AG04449 (cell line): ENCODE data around the gene GAL3ST3.

Experiments
- CTCF ChIA-PET: fragments of 350-600 bp; formaldehyde crosslinking; extraction: SDS; loops from one replicate; lab custom pipeline; 2021; ENCODE audit warnings: antibody characterized with exemption; lab: Yijun Ruan, JAX
- POLR2A ChIA-PET: fragments of 400-600, 350-600 bp; formaldehyde crosslinking; extraction: SDS; loops from one replicate; lab custom pipeline; 2020; ENCODE audit warnings: antibody characterized with exemption, inconsistent platforms; lab: Yijun Ruan, JAX
- DNase-seq: peaks from one replicate; pipeline ENCODE4 v3.0.0-alpha.2; 2010; ENCODE audit warnings: low read depth, low spot score
- H3K4me3 ChIP-seq: 2 replicates; pipeline ENCODE4 v1.5.1; 2011; ENCODE audit warnings: low read depth, mild to moderate bottlenecking, control low read depth, low read length
- CTCF ChIP-seq: IDR thresholded peaks from one replicate; pipeline ENCODE4 v1.5.1; 2011; ENCODE audit warnings: mild to moderate bottlenecking, moderate library complexity, low read length, control low read depth, inconsistent platforms; ENCODE audit not compliant: insufficient read depth; ENCODE audit errors: missing control alignments

Gene GAL3ST3

GRCh38 chr11:66077927-66078326, 29.0 kb upstream of the GAL3ST3 start:
- TF ChIP-seq CTCF, result no peak
- CTCF ChIA-PET, result interaction anchor here (1.5 to 10.2 kb wide), 2 partner anchors 10 to 146 kb away, joined by 3 to 75 read pairs; no protein-coding TSS in a partner anchor

DNA sequence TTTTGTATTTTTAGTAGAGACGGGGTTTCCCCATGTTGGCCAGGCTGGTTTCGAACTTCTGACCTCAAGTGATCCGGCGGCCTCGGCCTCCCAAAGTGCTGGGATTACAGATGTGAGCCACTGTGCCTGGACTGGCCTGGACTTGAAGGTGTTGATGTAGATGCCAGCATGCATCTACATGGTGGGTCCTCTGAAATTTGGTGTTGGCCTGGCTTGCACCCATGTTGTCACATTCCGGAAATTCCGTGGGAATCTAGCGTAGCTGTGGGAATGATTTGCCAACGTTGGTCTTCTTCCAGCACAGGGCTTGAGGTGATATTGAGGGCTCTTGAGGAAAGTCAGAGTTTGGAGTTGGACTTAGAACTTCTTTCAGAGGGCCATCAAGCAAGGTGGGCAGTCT, 27.6 kb upstream of the GAL3ST3 start:
- CTCF ChIA-PET, result interaction anchor here (0.8 to 10.2 kb wide), 4 partner anchors 8 to 147 kb away, joined by 3 to 75 read pairs (median 3); no protein-coding TSS in a partner anchor

More at GRCh38 chr11:66077927-66078326, 29.0 kb upstream of the GAL3ST3 start:
- DNase-seq, result no peak
- POLR2A ChIA-PET, result no interaction called here
- no peak overlapping the region for H3K4me3 ChIP-seq

DNA sequence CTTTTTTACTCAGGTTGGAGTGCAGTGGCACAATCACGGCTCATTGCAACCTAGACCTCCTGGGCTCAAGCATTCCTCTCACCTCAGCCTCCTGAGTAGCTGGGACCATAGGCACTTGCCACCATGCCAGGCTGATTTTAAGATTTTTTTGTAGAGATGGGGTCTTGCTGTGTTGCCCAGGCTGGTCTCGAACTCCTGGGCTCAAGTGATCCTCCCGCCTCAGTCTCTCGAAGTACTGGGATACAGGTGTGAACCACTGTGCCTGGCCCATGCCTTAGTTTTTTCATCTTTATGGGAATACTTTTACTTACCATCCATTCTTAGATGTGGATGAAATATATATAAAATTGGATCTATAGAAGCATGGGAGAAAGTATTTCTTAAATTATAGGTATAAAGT, 26.3 kb upstream of the GAL3ST3 start:
- DNase-seq, result no peak
- no peak for TF ChIP-seq CTCF
- CTCF ChIA-PET, result interaction anchor here (0.7 kb wide), 1 partner anchor 29 kb away, joined by 4 read pairs; no protein-coding TSS in a partner anchor
- POLR2A ChIA-PET, result interaction anchor here (0.6 kb wide), 1 partner anchor 22 kb away, joined by 3 read pairs; no protein-coding TSS in a partner anchor
- H3K4me3 ChIP-seq, result no peak overlapping the region

More for the DNA sequence above, 27.6 kb upstream of the GAL3ST3 start:
- H3K4me3 ChIP-seq, result no peak overlapping the region
- TF ChIP-seq CTCF, result no peak
- no peak for DNase-seq
- POLR2A ChIA-PET, result no interaction called here

GRCh38 chr11:66073669-66074068, 24.7 kb upstream of the GAL3ST3 start:
- CTCF ChIA-PET, result no interaction called here
- no peak for TF ChIP-seq CTCF

DNA sequence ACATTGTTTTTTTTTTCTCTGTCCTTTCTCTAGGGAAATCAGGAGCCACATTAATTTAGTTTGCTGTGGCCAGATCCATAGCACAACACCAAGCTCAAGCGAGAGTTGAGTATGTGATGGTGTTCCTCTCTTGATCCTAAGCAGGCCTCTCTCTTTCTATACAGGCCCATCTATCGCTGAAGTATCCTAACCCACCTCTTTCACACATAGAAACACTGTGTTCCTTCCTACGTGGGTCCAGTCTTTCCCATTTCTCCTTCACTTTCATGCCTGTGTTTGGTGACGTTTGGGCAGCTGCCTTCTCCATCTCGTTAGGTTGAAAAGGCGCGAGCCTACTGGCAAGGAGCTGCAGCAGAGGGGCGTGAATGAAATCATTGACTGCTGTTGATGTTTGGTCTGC, 23.6 kb upstream of the GAL3ST3 start:
- TF ChIP-seq CTCF, result no peak
- ChIA-PET CTCF (interaction anchor here (3.1 to 7.6 kb wide), 2 partner anchors 27 to 50 kb away, joined by 6 to 73 read pairs; no protein-coding TSS in a partner anchor), POLR2A (no interaction called here)
- no peak for DNase-seq
- H3K4me3 ChIP-seq, result no peak overlapping the region

More at GRCh38 chr11:66073669-66074068, 24.7 kb upstream of the GAL3ST3 start:
- POLR2A ChIA-PET, result no interaction called here
- no peak overlapping the region for H3K4me3 ChIP-seq
- DNase-seq, result no peak

DNA sequence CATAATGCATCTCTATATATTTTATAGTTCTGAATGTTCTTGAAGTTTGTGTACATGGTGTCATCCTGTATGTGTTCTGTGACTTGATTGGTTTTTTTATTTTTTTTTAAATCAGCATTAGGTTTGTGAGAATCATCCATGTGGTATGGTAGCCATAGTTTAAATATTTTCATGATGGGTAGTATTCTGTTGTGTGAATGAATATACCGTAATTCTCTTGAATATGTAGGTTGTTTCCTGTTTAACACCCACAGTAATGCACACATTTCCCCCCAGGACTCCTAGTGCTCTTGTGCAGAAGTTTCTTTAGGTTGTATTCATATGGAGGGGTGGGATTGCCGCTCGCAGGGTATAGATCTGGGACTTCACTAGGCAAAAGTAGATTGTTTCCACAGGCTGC, 23.1 kb upstream of the GAL3ST3 start:
- DNase-seq, result no peak
- ChIA-PET POLR2A (interaction anchor here (1.1 to 1.3 kb wide), 2 partner anchors 21 to 55 kb away, joined by 3 read pairs; no protein-coding TSS in a partner anchor), CTCF (interaction anchor here (0.7 to 7.6 kb wide), 4 partner anchors 27 to 63 kb away, joined by 3 to 73 read pairs (median 33); no protein-coding TSS in a partner anchor)
- H3K4me3 ChIP-seq, result peak overlapping the region; percentile 81
- no peak for TF ChIP-seq CTCF
